ENCODE measurements around the gene C19orf33.

The C19orf33 gene

DNA sequence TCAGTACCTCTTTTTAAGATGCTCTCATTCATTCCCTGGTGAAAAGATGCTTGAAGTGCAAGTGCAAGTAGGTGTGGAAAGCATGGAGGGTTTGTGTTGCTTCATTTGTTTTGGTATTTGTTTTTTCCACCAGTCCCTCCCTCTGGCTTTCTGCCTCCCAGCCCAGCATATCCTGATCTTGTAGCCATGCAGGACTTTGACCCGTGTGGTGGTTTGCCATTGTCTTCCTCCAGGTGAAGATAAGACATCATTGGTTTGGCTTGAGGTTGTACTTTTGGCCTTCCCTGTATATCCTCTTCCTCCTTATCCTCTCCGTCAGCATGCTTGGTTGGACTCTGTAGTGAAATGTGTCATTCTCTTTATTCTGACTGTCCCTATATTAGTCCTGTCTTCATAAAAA is 30.6 kb upstream of the C19orf33 start:
- DNase-seq (ENCODE audit: low spot score) (no peak), ATAC-seq (ENCODE audit: low read depth) (no peak)
- TF ChIP-seq, protein P1, sequence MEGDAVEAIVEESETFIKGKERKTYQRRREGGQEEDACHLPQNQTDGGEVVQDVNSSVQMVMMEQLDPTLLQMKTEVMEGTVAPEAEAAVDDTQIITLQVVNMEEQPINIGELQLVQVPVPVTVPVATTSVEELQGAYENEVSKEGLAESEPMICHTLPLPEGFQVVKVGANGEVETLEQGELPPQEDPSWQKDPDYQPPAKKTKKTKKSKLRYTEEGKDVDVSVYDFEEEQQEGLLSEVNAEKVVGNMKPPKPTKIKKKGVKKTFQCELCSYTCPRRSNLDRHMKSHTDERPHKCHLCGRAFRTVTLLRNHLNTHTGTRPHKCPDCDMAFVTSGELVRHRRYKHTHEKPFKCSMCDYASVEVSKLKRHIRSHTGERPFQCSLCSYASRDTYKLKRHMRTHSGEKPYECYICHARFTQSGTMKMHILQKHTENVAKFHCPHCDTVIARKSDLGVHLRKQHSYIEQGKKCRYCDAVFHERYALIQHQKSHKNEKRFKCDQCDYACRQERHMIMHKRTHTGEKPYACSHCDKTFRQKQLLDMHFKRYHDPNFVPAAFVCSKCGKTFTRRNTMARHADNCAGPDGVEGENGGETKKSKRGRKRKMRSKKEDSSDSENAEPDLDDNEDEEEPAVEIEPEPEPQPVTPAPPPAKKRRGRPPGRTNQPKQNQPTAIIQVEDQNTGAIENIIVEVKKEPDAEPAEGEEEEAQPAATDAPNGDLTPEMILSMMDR (IDR thresholded peaks at IDR 0.05; ENCODE audit: poor library complexity, severe bottlenecking) = no peak
- Histone ChIP-seq H3K9me3 (ENCODE audit: severe bottlenecking) (no peaks in the 10 kb centered on the region), H3K4me3 (ENCODE audit: severe bottlenecking) (no peak overlapping the region), H3K27ac (ENCODE audit: poor library complexity, severe bottlenecking) (no peak overlapping the region), H3K4me1 (ENCODE audit: insufficient read depth, poor library complexity, severe bottlenecking) (peaks cover 24% of the 10 kb centered on the region), H3K27me3 (ENCODE audit: insufficient read depth, poor library complexity, severe bottlenecking) (no peaks in the 10 kb centered on the region), H3K36me3 (ENCODE audit: low read depth) (peaks cover 56% of the 10 kb centered on the region)

DNA sequence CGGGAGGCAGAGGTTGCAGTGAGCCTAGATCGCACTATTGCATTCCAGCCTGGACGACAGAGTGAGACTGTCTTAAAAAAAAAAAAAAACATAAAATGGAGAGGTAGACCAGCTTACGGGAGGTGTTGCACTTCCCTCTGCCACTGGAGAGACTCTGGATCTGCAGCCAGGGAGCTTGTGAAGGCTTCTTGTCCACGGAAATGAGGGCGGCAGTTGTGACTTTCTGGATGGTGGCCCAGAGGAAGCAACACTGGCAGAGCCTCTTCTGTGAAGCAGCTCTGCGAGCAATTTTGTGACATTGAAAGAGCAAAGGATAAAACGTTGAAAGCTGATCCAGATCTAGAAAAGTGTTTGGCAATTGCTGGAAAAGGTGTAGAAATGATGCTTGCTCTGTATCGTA is 29.3 kb upstream of the C19orf33 start:
- Histone ChIP-seq H3K4me1 (ENCODE audit: insufficient read depth, poor library complexity, severe bottlenecking) (peaks cover 24% of the 10 kb centered on the region), H3K9me3 (ENCODE audit: severe bottlenecking) (no peaks in the 10 kb centered on the region), H3K27ac (ENCODE audit: poor library complexity, severe bottlenecking) (no peak overlapping the region), H3K4me3 (ENCODE audit: severe bottlenecking) (no peak overlapping the region), H3K27me3 (ENCODE audit: insufficient read depth, poor library complexity, severe bottlenecking) (no peaks in the 10 kb centered on the region), H3K36me3 (ENCODE audit: low read depth) (peaks cover 67% of the 10 kb centered on the region)
- no peak for ATAC-seq (ENCODE audit: low read depth)
- TF ChIP-seq, protein P1 (IDR thresholded peaks at IDR 0.05; ENCODE audit: poor library complexity, severe bottlenecking) = no peak
- DNase-seq (ENCODE audit: low spot score) = no peak

DNA sequence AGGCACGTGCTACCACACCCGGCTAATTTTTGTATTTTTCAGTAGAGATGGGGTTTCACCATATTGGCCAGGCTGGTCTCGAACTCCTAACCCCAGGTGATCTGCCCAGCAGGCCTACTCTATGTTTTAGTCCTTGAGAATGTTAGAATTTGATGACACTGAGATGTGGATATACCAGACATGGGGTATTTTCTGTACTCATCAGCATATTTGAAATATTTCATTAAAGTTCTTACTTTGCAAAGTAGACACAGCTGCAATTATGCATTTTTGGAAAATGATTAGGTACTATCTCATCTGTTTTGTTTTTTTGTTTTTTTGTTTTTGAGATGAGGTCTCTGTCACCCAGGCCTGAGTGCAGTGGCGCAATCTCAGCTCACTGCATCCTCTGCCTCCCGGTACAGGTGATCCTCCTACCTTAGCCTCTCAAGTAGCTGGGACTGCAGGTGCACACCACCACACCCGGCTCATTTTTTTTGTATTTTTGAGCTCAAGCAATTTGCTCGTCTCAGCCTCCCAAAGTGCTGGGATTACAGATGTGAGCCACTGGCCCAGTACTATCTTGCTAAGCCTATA is 27.0 kb upstream of the C19orf33 start:
- Histone ChIP-seq H3K4me3 (ENCODE audit: severe bottlenecking) (no peak overlapping the region), H3K27me3 (ENCODE audit: insufficient read depth, poor library complexity, severe bottlenecking) (no peaks in the 10 kb centered on the region)

DNA sequence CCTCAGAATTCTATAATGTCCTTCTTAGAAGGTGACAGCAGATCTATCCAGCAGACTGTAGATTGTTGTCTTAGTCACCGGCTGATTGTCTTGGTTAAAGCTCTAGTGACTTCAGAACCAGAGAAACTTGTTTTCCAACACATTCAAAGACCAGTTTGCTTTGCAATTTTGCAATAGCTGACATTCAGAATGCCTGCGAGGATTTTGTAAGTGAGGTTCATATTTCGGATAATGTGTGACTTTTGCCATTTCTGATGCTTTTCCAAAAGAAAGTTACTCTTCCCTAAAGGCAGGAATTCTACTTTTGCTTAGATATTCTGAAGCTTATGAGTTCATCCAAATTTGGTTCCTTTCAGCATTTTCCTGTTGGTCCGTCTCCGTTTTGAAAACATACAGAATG is 26.5 kb upstream of the C19orf33 start:
- H3K36me3 ChIP-seq (ENCODE audit: low read depth) = peaks cover 74% of the 10 kb centered on the region
- peaks cover 30% of the 10 kb centered on the region for H3K4me1 ChIP-seq (ENCODE audit: insufficient read depth, poor library complexity, severe bottlenecking)
- H3K9me3 ChIP-seq (ENCODE audit: severe bottlenecking) = no peaks in the 10 kb centered on the region
- no peaks in the 10 kb centered on the region for H3K27me3 ChIP-seq (ENCODE audit: insufficient read depth, poor library complexity, severe bottlenecking)
- no peak for DNase-seq (ENCODE audit: low spot score)
- no peak overlapping the region for H3K4me3 ChIP-seq (ENCODE audit: severe bottlenecking)
- peak; percentile 61 for ATAC-seq (ENCODE audit: low read depth)
- H3K27ac ChIP-seq (ENCODE audit: poor library complexity, severe bottlenecking) = peak overlapping the region; percentile 49
- TF ChIP-seq, protein P1 (IDR thresholded peaks at IDR 0.05; ENCODE audit: poor library complexity, severe bottlenecking) = no peak

More for the DNA sequence above, 27.0 kb upstream of the C19orf33 start:
- H3K36me3 ChIP-seq (ENCODE audit: low read depth) = peaks cover 74% of the 10 kb centered on the region
- ATAC-seq (ENCODE audit: low read depth) = no peak
- no peaks in the 10 kb centered on the region for H3K9me3 ChIP-seq (ENCODE audit: severe bottlenecking)
- H3K27ac ChIP-seq (ENCODE audit: poor library complexity, severe bottlenecking) = peak overlapping the region; percentile 49
- peaks cover 25% of the 10 kb centered on the region for H3K4me1 ChIP-seq (ENCODE audit: insufficient read depth, poor library complexity, severe bottlenecking)
- TF ChIP-seq, protein P1 (IDR thresholded peaks at IDR 0.05; ENCODE audit: poor library complexity, severe bottlenecking) = no peak
- DNase-seq (ENCODE audit: low spot score) = no peak

DNA sequence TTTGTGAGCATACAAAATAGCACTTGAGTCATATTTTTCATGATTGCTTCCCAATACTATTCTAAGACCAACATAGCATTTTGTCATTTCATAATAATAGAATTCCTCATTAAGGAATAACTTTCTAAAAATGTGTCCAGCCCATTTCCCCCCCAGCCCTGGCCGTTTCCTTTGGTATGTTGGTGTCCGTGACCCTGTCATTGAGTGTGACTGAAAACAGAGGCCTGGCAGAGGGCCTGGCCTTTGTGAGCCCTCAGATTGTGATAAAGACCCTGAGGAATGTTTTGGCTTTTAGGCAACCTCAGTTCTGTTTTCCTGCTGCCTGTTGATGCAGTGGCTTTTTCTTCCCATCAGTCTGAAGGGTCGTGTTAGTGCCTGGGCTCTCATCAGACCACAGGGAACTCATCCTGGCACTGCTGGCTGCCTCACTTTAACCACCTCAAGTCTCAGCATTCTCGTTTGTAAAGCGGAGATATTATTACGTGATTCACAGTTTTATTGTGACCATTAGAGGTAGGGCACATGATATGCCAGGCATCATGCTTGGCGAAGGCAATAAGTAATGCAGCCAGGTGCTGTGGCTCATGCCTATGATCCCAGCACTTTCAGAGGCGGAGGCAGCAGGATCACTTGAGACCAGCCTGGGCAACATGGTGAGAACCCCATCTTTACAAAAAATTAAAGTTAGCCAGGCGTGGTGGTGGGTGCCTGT is 25.9 kb upstream of the C19orf33 start:
- TF ChIP-seq, protein P1 (IDR thresholded peaks at IDR 0.05; ENCODE audit: poor library complexity, severe bottlenecking) = no peak
- Histone ChIP-seq H3K9me3 (ENCODE audit: severe bottlenecking) (no peaks in the 10 kb centered on the region), H3K4me1 (ENCODE audit: insufficient read depth, poor library complexity, severe bottlenecking) (peaks cover 30% of the 10 kb centered on the region), H3K4me3 (ENCODE audit: severe bottlenecking) (no peak overlapping the region), H3K27ac (ENCODE audit: poor library complexity, severe bottlenecking) (peak overlapping the region; percentile 49), H3K27me3 (ENCODE audit: insufficient read depth, poor library complexity, severe bottlenecking) (no peaks in the 10 kb centered on the region), H3K36me3 (ENCODE audit: low read depth) (peaks cover 72% of the 10 kb centered on the region)
- no peak for ATAC-seq (ENCODE audit: low read depth)
- DNase-seq (ENCODE audit: low spot score) = no peak

All from RWPE2 (cell line).